Measurements from ENCODE around the gene TADA1. TPM values are rescaled to one million over a fixed set of nuclear protein-coding genes. Genes with fewer than 3 reads are reported as not detected.
"Not testable (repeated sequence)": the region's sequence is repeated elsewhere in the genome, so short reads cannot be mapped to it uniquely, and the experiment has no call there.

TADA1 gene
- total RNA-seq, 1 experiment from 2014 or later = 5.2 TPM

- no TSS peak for BruUV-seq (replicated peaks)
- peaks cover 7% of the 10 kb centered on the region for H3K4me1 ChIP-seq (replicated peaks; ENCODE audit: insufficient read depth)
- H3K36me3 ChIP-seq (ENCODE audit: low read depth) = peaks cover 31% of the 10 kb centered on the region
- H3K4me3 ChIP-seq = peak overlapping the region; percentile 74
- no peak overlapping the region for H3K27ac ChIP-seq
- peaks cover 3% of the 10 kb centered on the region for H3F3A ChIP-seq (ENCODE audit: insufficient read depth, low read depth)
- intact Hi-C loops (cut with micrococcal nuclease; ENCODE audit: unreplicated experiment) = loop anchor here (2.0 kb wide), 1 partner anchor 37 kb away; the partner anchor contains the start of gene TADA1
- H3K4me2 ChIP-seq = peak overlapping the region; percentile 78
- TF ChIP-seq EZH2 (IDR thresholded peaks at IDR 0.05; ENCODE audit: low read depth) (no peak), CTCF (conservative IDR thresholded peaks at IDR 0.05) (no peak; the same call in 1 of the 2 replicates)
- H3K79me2 ChIP-seq (ENCODE audit: low read depth) = peaks cover 30% of the 10 kb centered on the region
- no peaks in the 10 kb centered on the region for H3K27me3 ChIP-seq (ENCODE audit: insufficient read depth, low read depth)
- peaks cover 10% of the 10 kb centered on the region; the same call in 1 of the 2 replicates for H4K20me1 ChIP-seq (ENCODE audit: insufficient read depth)
- DNase-seq = peak; percentile 43 to 49
- peak overlapping the region; percentile 72 for H2AFZ ChIP-seq
- ChIA-PET CTCF (interaction anchor here (0.8 kb wide), 1 partner anchor 37 kb away, joined by 3 read pairs; the partner anchor contains the start of gene TADA1), POLR2A (ENCODE audit: unreplicated experiment) (interaction anchor here (0.6 to 1.0 kb wide), 4 partner anchors 21 to 349 kb away, joined by 3 to 8 read pairs (median 4); partner anchors contain the start of gene TADA1)
- no peaks in the 10 kb centered on the region for H3K9me2 ChIP-seq (ENCODE audit: insufficient read depth)
- no peaks in the 10 kb centered on the region for H3K9me3 ChIP-seq (ENCODE audit: insufficient read depth, low read depth)
Measured at GRCh38 chr1:166839600-166840308, 36.3 kb downstream of the TADA1 start.

DNA sequence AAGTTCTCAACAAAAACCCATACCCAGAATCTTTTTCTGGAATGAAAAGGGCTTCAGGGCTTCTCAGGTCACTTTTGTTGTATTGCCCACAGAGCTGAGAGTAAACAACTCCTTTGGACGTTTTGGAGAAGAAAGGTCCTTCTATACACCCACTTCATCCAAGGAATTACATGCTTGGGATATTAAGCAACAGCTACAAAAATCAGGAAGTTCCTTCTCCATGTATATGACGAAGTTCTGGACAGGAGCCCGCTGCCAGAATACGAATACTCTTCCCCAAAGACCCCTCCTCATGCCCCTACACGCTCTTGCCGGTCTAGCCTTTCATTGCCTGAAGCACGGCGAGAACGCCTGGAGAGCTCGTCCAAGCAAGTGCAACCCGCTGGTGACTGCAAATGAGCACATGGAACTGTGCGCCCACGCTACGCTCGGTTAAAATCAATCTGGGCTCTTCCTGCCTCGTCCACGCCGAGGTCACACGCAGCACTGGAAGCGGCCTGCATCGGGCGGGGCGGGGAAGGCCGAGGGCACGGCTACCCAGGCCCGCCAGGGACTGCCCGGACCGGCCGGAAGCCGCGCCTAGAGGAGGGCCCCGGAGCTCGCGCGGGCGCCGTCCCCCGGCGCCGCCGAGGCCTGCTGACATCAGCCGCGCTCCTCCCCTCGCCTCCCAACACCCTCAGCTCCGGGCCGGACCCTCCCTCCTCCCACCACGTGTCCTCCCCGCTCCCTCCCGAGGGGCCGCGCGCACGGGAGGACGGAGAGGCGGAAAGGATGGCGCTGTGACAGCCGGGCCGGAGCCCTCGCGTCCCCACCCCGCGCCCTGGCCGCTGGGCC is 37.1 kb downstream of the TADA1 start, which contains the start of gene POGK:
POGK (plus strand) TSS at position 710 of the 834 bp plus-strand sequence. CDS start 1,482 bp downstream, outside the sequence.
- peaks cover 7% of the 10 kb centered on the region for H3K4me1 ChIP-seq (replicated peaks; ENCODE audit: insufficient read depth)
- ChIA-PET POLR2A (ENCODE audit: unreplicated experiment) (interaction anchor here (0.6 to 1.0 kb wide), 5 partner anchors 20 to 348 kb away, joined by 3 to 8 read pairs (median 4); partner anchors contain the start of gene TADA1), CTCF (interaction anchor here (0.8 kb wide), 1 partner anchor 37 kb away, joined by 3 read pairs; the partner anchor contains the start of gene TADA1)
- H3K27ac ChIP-seq = peak within 1 kb of the TSS; percentile 35
- H2AFZ ChIP-seq = peak within 1 kb of the TSS; percentile 100
- no peaks in the 10 kb centered on the region for H3K9me2 ChIP-seq (ENCODE audit: insufficient read depth)
- BruUV-seq (replicated peaks) = no TSS peak
- H3F3A ChIP-seq (ENCODE audit: insufficient read depth, low read depth) = peaks cover 3% of the 10 kb centered on the region
- H3K4me3 ChIP-seq = peak within 1 kb of the TSS; percentile 74
- peaks cover 10% of the 10 kb centered on the region; the same call in 1 of the 2 replicates for H4K20me1 ChIP-seq (ENCODE audit: insufficient read depth)
- H3K36me3 ChIP-seq (ENCODE audit: low read depth) = peaks cover 23% of the 10 kb centered on the region
- TF ChIP-seq CTCF (conservative IDR thresholded peaks at IDR 0.05) (no peak), EZH2 (IDR thresholded peaks at IDR 0.05; ENCODE audit: low read depth) (no peak)
- H3K4me2 ChIP-seq = peak within 1 kb of the TSS; percentile 99
- no peaks in the 10 kb centered on the region for H3K9me3 ChIP-seq (ENCODE audit: insufficient read depth, low read depth)
- intact Hi-C loops (cut with micrococcal nuclease; ENCODE audit: unreplicated experiment) = loop anchor here (2.0 kb wide), 1 partner anchor 38 kb away; the partner anchor contains the start of gene TADA1
- H3K79me2 ChIP-seq (ENCODE audit: low read depth) = peaks cover 28% of the 10 kb centered on the region
- peak; percentile 70 to 88 for DNase-seq
- H3K27me3 ChIP-seq (ENCODE audit: insufficient read depth, low read depth) = peaks cover 6% of the 10 kb centered on the region

DNA sequence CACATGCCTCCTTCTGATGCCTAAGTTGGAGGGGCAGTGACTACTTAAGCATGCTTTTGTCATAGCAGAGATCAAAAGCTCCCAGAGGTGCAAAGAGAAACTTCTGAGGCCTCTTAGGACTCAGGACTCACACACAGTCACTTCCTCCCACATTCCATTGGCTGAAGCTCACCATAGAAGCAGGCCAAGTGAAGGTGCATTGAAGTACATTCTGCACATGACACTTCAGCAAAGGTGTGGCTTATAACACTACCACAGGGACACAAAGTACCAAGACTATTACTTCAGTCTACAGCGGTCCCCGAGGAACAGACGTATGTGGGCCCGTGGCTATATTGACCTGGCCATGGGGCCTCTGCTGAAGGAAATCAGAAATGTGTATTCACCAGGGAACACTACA is 39.3 kb downstream of the TADA1 start:
- Histone ChIP-seq H3K4me2 (no peak overlapping the region), H3K9me2 (ENCODE audit: insufficient read depth) (no peaks in the 10 kb centered on the region), H3K27ac (no peak overlapping the region), H2AFZ (no peak overlapping the region), H3K4me3 (no peak overlapping the region), H3K79me2 (ENCODE audit: low read depth) (peaks cover 18% of the 10 kb centered on the region), H4K20me1 (ENCODE audit: insufficient read depth) (0 out of 2 replicates have a peak, but pooled peaks cover 6% of the 10 kb centered on the region), H3F3A (ENCODE audit: insufficient read depth, low read depth) (peaks cover 3% of the 10 kb centered on the region), H3K9me3 (ENCODE audit: insufficient read depth, low read depth) (no peaks in the 10 kb centered on the region), H3K27me3 (ENCODE audit: insufficient read depth, low read depth) (peaks cover 29% of the 10 kb centered on the region), H3K36me3 (ENCODE audit: low read depth) (peaks cover 9% of the 10 kb centered on the region), H3K4me1 (replicated peaks; ENCODE audit: insufficient read depth) (peaks cover 7% of the 10 kb centered on the region)
- ChIA-PET POLR2A (ENCODE audit: unreplicated experiment) (no interaction called here), CTCF (no interaction called here)
- intact Hi-C loops (cut with micrococcal nuclease; ENCODE audit: unreplicated experiment) = no loop called here
- no TSS peak for BruUV-seq (replicated peaks)
- peak in 1 of 2 experiments; percentile 48 for DNase-seq
- TF ChIP-seq CTCF (conservative IDR thresholded peaks at IDR 0.05) (no peak), EZH2 (IDR thresholded peaks at IDR 0.05; ENCODE audit: low read depth) (no peak)

DNA sequence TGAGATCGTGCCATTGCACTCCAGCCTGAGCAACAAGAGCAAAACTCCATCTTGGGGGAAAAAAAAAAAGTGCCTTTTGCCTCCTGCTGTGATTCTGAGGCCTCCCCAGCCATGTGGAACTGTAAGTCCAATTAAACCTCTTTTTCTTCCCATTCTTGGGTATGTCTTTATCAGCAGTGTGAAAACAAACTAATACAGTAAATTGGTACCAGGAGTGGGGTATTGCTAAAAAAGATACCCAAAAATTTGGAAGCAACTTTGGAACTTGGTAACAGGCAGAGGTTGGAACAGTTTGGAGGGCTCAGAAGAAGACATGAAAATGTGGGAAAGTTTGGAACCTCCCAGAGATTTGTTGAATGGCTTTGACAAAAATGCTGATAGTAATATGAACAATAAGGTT is 46.3 kb downstream of the TADA1 start:
- H3K9me3 ChIP-seq (ENCODE audit: insufficient read depth, low read depth); H3K36me3 ChIP-seq (ENCODE audit: low read depth); H3K79me2 ChIP-seq (ENCODE audit: low read depth); H2AFZ ChIP-seq; POLR2A ChIA-PET (ENCODE audit: unreplicated experiment); intact Hi-C loops (cut with micrococcal nuclease; ENCODE audit: unreplicated experiment); H3F3A ChIP-seq (ENCODE audit: insufficient read depth, low read depth); H3K9me2 ChIP-seq (ENCODE audit: insufficient read depth); H3K4me3 ChIP-seq; BruUV-seq (replicated peaks); H3K4me2 ChIP-seq; DNase-seq; H3K27ac ChIP-seq; H4K20me1 ChIP-seq (ENCODE audit: insufficient read depth); H3K4me1 ChIP-seq (replicated peaks; ENCODE audit: insufficient read depth); CTCF ChIA-PET: not testable (repeated sequence)
- peaks cover 33% of the 10 kb centered on the region for H3K27me3 ChIP-seq (ENCODE audit: insufficient read depth, low read depth)

Measured in PC-9 (cell line).